ENCODE measurements around the gene CIC.

Gene CIC

GRCh38 chr19:42244347-42245220 lies 24.5 kb upstream of the CIC start:
- peak; percentile 79 to 86 for DNase-seq (ENCODE audit: low read depth in 2 of 2)

- DNase-seq (ENCODE audit: low read depth in 2 of 2): no peak
These were observed 23.8 kb upstream of the CIC start for GRCh38 chr19:42245231-42245630.

GRCh38 chr19:42246143-42246921 lies 22.7 kb upstream of the CIC start:
- DNase-seq (ENCODE audit: low read depth in 2 of 2): no peak

DNA sequence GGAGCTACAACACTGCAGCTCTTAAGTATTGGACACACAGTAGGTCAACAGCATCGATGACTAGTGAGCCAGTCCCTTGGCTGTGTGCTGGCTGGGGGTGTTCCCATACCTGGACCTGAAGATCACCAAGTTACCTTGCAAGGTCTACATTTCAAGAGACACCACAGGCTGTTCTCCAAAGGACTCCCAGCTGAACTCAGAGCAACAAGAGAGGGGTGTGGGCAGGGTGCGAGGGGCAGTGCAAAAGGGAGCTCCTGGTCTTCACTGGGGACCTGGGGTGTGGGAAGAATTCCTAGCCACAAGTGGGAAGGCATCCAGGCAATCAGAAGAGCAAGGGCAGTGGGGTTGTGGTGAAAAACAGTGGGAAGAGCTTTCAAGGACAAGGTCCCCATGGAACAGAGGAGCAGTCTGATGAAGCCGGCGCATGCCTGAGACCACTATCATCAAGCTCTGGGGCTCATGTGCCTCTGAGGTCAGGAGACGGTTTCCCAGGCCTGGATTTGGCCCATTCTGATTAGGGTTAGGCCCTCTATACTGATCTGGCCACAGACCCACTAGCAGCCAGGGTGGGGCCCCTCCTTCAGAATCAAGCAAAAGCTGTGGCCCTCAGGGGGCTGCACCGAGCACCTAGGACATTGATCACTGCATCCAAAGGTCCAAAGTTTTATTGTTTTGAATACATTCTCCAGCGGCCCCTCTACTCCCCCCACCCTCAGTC lies 22.0 kb upstream of the CIC start:
- DNase-seq (ENCODE audit: low read depth in 2 of 2): no peak

GRCh38 chr19:42247640-42248199 lies 21.3 kb upstream of the CIC start:
- DNase-seq (ENCODE audit: low read depth in 2 of 2): no peak

GRCh38 chr19:42248270-42249148 lies 20.5 kb upstream of the CIC start:
- DNase-seq (ENCODE audit: low read depth in 2 of 2): no peak

DNA sequence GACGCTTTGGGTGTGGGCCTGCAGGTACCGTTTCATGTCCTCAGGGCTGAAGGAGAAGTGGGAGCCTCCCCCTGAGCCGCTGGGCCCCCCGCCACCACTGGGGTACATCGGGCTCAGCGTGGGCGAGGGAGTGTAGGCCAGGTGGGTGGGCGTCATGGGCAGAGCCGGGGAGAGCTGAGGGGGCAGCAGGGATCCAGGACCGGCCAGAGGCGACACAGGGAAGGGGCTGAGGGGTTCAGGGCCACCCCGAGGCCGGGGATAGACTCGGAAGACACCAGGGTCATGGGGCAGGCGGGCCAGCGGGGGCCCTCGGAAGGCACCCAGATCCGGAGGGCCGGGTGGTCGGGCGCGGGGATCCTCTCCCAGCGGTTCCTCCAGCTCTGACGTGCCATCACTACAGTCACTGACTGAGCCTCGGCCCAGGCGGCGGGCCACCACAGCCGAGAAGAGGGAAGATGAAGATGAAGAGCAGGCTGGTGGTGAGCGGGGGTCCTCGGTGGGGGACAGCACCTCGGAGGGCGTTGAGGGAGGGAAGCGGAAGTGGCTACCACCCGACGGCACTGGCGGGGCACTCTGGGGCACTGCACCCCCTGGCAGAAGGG lies 19.8 kb upstream of the CIC start:
- DNase-seq (ENCODE audit: low read depth in 2 of 2): no peak

DNA sequence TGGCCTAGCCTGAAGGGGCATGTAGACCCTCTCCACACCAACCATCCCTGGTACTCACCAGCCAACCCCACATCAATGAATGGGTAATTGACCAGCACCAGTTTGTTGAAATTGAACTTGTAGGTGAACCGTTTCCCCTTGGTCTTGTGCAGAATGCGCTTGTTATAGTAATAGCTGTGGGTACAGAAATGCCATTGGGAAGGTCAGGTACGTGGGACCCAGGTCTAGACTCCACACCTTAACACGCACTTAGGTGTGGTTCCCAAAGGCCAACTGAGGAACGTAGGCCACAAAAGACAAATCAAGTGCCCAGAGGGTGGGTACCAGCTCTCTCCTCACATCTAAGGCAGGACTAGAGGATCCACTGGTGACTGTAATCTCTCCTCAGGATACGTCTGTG lies 19.3 kb upstream of the CIC start:
- DNase-seq (ENCODE audit: low read depth in 2 of 2): no peak

DNA sequence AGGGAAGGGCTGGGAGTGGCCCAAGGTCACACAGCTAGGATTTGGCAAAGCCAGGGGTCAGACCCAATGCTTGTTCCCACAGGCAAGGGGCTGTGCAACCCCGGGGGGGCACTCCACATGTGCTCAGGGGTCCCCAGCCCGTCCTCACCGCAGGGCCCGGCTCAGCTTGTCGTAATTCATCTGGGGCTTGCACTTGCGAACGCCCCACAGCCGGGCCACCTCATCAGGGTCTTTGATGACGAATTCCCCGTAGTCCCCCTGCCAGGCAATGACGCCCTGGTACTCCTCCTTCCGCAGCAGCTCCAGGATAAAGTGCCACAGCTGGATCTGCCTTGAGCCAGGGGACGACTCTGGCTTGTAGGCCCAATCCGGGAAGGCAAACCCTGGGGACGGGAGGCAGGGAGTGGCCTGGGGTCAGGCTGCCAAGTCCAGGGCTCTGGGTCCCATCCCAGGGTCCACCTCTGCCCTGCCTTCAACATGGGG lies 18.8 kb upstream of the CIC start:
- DNase-seq (ENCODE audit: low read depth in 2 of 2): no peak

GRCh38 chr19:42250666-42251531 lies 18.2 kb upstream of the CIC start:
- DNase-seq (ENCODE audit: low read depth in 2 of 2): no peak

DNA sequence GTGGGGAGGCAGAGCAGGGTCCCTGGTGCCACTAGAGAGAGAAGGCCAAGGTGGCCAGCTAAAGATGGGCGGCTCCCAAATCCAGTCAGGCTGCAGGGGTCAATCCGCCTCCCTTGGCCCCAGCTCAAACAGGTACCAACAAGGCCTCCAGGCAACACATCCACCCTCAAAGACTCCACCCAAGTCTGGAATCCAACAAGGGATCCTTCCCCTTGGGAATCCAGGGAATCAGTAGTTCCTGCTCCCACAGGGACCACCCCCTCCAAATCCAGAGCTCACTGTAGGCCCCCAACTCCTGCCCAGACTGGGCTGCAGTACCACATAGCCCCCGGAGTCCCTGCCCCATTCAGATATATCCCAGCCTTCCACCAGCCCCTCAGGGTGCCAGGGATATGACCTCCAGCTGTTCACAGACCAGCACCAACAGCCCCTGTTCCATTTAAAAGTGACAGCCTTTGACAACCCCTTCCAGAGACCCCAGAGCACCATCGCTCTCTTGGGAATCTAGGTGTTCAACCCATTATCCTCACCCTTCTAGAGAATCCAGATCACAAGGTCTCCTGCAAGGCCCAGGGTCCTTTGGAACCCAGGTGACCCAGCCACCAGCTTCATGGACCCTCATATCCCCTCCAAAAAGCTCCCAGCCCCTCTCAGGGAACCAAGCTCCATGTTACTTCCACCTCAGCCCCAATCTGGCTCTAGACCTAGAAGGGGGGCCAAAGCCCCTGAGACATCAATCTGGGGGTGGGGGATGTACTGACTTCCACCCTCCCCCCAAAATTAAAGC lies 17.3 kb upstream of the CIC start:
- DNase-seq (ENCODE audit: low read depth in 2 of 2): no peak

GRCh38 chr19:42252365-42253244 lies 16.4 kb upstream of the CIC start:
- no peak for DNase-seq (ENCODE audit: low read depth in 2 of 2)

DNA sequence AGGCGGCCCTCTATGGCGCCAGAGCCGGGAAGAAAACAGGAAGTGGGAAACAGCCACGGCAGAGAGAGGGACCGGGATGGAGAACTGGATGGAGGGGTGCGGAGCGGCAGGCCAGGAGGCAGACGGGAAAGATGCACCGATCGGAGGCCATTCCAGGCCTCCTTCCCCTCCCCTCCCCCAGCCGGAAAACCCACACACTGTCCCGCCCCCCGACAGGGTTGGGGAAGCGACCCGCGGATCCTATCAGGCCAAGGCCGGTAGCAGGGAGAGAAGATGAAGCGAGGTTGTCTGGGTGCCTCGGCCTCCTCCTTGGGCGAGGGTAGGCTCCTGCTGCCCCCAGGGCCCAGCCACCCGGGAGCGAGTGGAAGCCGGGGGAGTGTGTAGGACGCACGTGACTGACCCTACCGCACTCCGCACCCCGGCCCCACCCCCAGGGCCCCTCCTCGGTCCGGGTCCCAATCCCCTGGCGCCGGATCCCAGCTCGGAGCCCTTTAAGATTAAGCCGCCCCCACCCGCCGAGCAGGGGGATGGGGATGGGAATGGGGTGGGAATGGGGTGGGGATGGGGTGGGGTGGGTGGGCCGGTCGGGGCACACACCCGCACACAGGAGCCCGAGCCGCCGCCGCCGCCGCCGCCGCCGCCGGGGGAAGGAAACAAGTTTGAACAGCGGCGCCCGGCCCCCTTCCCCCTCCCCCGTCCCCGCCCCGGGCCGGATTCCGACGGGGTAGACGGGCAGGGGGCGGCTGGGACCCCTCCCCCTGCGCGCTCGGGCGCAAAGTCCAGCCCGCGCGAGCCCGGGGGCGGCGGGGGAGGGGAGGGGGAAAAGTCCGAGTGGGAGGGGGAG lies 15.6 kb upstream of the CIC start:
- no peak for DNase-seq (ENCODE audit: low read depth in 2 of 2)

DNA sequence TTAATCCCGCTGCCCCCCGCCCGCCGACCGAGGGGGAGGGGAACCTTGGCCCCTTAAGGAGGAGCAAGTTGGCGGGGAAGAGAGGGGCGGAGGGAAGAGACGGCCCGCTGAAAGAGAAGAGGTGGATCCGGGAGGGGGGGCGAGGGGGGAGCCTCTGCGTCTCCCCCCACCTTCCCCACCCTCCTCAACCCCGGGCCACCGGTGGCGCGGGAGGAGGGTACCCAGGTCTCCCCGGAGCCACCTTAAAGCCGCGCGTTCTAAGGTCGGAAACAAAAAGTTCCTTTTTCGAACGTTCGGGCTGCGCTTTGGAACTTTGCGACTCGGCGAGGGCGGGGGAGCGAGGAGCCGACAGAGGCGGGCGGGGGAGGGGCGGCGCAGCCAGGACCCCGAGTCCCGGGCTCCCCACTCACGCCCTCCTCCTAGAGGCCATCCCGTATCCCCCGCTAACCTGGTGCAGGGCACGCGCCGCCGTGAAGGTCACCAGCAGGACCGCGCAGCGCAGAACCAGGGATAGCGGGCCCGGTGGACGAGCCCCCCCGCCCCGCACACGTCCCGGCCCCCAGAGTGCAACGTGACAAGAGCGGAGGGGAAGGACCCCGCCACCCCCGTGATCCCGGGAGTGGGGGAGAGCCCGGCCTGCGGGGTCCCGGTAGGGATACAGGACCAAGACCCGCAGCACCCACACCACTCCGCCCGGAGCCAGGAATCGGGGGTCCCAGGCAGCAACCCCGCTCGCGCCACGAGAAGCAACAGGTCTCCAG lies 14.8 kb upstream of the CIC start:
- DNase-seq (ENCODE audit: low read depth in 2 of 2): peak; percentile 58 to 63

DNA sequence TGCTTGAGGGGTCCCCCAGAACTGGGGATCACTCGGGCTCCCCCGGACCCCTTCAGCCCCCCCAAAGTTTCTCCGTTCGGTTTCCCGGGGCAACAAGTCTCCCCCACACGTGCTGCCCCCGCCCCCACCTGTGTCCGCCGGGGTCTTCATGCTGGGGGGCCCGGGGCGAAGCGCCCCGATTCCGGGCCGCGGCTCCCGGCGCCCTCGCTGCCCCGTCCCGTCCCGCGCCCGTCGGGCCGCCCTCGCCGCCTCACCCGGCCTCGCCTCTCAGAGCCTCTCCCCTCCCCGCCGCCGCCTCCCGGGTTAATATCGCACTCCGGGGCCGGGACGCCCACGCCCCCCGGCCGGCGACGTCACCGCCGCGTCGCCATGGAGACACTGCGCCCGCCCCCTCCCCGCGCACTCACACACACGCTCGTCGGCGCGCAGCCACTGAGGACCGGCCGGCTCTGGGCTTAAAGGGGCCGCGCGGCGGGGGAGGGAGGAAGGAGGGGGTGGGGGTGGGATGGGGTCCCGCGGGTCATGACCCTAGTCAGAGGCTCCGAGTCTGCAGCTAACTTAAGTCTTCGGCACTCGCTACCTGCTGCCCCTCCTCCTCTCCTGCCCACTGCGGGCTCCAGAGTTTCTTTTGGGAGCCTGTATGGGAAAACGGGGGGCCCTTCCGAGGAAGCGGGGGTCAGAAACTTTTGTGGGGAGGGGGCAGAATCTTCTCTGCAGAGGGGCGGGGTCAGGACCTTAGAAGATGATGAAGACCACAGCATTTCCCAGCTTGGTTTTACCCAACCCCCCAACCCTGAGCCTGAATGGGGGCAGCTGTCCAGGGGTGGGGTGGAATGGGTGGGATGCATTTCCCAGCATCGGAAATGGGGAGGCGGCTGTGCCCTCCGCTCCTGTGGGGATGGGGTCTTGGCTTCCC lies 13.9 kb upstream of the CIC start, which contains the start of gene ERF:
Gene ERF, minus strand, starts transcription at position 279 of the 916 bp plus-strand sequence. Its CDS starts 129 bp downstream, at position 150.
- peak; percentile 90 to 91 for DNase-seq (ENCODE audit: low read depth in 2 of 2)

All from activated CD4-positive, alpha-beta T cell treated with anti-CD3 and anti-CD28 coated beads for 24 hours (primary cell).